Bronchial epithelial cell (primary cell): Measurements from ENCODE around the gene EIF2AK2. TPM values are rescaled to one million over a fixed set of nuclear protein-coding genes. Genes with fewer than 3 reads are reported as not detected.
A peak's percentile ranks its signal among the peaks of the same experiment; 100 is the strongest.

Experiments
- DNase-seq: peaks from one replicate; pipeline ENCODE4 v3.0.0-alpha.2; 2010; ENCODE audit warnings: low read depth
- FAIRE-seq: peaks from 2 replicates; lab custom pipeline; 2011; peaks lifted over from hg19 to GRCh38; lab: Jason Lieb, UNC
- H3K27me3 ChIP-seq: 2 replicates; pipeline ENCODE4 v1.5.1; 2011; ENCODE audit warnings: low read length; ENCODE audit not compliant: control insufficient read depth, insufficient read depth
- H3K36me3 ChIP-seq: 2 replicates; pipeline ENCODE4 v1.5.1; 2011; ENCODE audit warnings: low read length; ENCODE audit not compliant: control insufficient read depth, insufficient read depth
- H3K4me3 ChIP-seq: 2 replicates; pipeline ENCODE4 v1.5.1; 2011; ENCODE audit warnings: mild to moderate bottlenecking, low read depth, low read length, control low read depth
- total RNA-seq: library from RNA; depleted of rRNA; stranded (reverse); fragments of >200 nt; gene quantifications from 2 replicates; pipeline ENCODE4 v1.2.1, GENCODE V29; 2014
- TF ChIP-seq, protein P1 (sequence below): IDR thresholded peaks from 2 replicates; pipeline ENCODE4 v1.5.1; 2011; ENCODE audit warnings: mild to moderate bottlenecking, moderate library complexity, low read length, control low read depth, inconsistent platforms; ENCODE audit not compliant: insufficient read depth, severe bottlenecking

The EIF2AK2 gene
- total RNA-seq, 1 donor from 2014 or later = 10.5 TPM

DNA sequence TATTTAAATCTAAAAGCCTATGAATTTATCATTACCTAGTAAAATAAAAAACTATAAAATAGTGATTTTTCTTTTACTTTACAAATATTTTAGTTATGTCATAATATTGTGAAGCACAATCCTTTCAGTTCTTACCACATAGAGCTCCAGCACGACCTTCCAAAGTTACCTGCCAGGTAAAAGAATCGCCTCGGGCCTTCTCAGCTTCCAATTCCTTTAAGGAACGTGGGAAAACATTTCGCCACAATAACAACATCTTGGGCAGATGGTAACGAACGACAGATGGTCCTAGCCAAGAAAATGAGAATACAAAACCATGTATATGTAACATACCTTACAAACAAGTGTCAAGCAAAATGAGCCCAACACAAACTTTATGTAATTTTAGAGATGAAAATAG is 96.3 kb downstream of the EIF2AK2 start:
- Histone ChIP-seq H3K4me3 (no peak overlapping the region), H3K27me3 (no peaks in the 10 kb centered on the region), H3K36me3 (peaks cover 6% of the 10 kb centered on the region)
- TF ChIP-seq, protein P1, sequence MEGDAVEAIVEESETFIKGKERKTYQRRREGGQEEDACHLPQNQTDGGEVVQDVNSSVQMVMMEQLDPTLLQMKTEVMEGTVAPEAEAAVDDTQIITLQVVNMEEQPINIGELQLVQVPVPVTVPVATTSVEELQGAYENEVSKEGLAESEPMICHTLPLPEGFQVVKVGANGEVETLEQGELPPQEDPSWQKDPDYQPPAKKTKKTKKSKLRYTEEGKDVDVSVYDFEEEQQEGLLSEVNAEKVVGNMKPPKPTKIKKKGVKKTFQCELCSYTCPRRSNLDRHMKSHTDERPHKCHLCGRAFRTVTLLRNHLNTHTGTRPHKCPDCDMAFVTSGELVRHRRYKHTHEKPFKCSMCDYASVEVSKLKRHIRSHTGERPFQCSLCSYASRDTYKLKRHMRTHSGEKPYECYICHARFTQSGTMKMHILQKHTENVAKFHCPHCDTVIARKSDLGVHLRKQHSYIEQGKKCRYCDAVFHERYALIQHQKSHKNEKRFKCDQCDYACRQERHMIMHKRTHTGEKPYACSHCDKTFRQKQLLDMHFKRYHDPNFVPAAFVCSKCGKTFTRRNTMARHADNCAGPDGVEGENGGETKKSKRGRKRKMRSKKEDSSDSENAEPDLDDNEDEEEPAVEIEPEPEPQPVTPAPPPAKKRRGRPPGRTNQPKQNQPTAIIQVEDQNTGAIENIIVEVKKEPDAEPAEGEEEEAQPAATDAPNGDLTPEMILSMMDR = no peak
- no peak for FAIRE-seq
- DNase-seq = no peak

DNA sequence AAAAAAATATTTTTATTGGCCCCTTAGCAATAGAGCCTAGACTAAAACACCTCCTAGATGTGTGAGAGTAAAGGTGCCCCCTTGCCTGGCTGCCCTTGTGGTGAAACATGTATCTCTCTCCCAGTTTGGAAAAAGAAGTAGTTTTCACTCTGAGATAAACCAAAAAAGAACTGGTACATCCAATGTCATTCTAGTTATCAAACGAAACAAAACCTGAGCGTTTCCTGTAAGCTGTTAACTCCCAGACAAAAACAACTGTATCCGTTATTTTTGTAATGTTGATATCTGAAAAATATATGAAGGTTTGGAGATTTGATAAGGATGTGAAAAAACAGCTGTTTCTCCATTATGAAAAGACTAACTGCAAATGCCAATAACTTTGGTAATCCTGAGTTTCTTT is 96.9 kb downstream of the EIF2AK2 start:
- Histone ChIP-seq H3K27me3 (no peaks in the 10 kb centered on the region), H3K4me3 (no peak overlapping the region), H3K36me3 (peaks cover 6% of the 10 kb centered on the region)
- no peak for DNase-seq
- TF ChIP-seq, protein P1 = no peak
- FAIRE-seq = no peak

DNA sequence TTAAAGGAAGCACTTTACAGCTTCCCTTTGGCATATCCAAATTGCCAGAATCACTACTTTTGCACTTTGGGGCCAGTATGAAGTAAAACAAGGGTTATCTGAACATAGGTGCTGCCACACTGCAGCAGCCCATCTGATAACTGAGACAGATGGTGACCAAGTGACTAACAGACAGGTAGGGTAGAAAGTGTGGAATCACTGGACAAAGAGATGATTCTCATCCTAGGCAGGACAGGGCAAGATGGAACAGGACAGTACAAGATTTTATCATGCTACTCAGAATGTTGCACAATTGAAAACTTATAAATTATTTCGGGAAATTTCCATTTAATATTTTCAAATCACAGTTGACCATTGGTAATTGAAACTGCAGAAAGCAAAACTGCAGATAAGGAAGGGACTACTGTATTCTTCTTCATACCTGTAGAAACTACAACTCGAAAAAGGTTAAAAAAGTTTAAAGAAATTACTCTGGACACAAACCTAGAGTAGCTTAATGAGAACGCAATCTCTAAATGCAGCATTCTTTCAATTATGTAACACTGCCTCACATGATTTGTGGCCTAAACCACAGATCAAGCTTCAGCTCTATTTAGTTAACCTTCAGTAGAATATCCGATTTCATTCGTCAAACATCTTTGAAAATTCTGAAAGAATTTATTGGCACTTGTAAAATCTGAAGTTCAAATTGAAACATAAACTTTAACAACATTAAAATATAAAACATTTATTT is 104.0 kb downstream of the EIF2AK2 start:
- DNase-seq (peak; percentile 73), FAIRE-seq (no peak)
- Histone ChIP-seq H3K36me3 (no peaks in the 10 kb centered on the region), H3K27me3 (no peaks in the 10 kb centered on the region), H3K4me3 (no peak overlapping the region)
- TF ChIP-seq, protein P1 = no peak

Other genes with a start within 250 kb of the EIF2AK2 start
- gene STRN, start 190.4 kb downstream of the EIF2AK2 start, total RNA-seq = 19.2 and 26.2 TPM in 2 replicates
- 20.4 and 23.4 TPM in 2 replicates for gene HEATR5B, start 72.6 kb downstream of the EIF2AK2 start, total RNA-seq
- gene GPATCH11, start 72.5 kb downstream of the EIF2AK2 start, total RNA-seq = 3.7 and 3.8 TPM in 2 replicates
- not detected in 2 replicates for gene SULT6B1, start 31.7 kb upstream of the EIF2AK2 start, total RNA-seq
- gene CEBPZOS, start 39.5 kb upstream of the EIF2AK2 start, total RNA-seq = 7.6 and 16.3 TPM in 2 replicates
- 53.5 and 62.9 TPM in 2 replicates for gene CEBPZ, start 74.6 kb upstream of the EIF2AK2 start, total RNA-seq
- 15.5 and 17.9 TPM in 2 replicates for gene NDUFAF7, start 74.7 kb upstream of the EIF2AK2 start, total RNA-seq
- gene PRKD3, start 167.9 kb upstream of the EIF2AK2 start, total RNA-seq = 19.5 and 22.5 TPM in 2 replicates
- gene QPCT, start 187.7 kb upstream of the EIF2AK2 start, total RNA-seq = 6.1 and 7.6 TPM in 2 replicates